HG03139 (cell line): ENCODE data around the gene TAS2R9.
"Not testable (repeated sequence)": the region's sequence is repeated elsewhere in the genome, so short reads cannot be mapped to it uniquely, and the experiment has no call there.

Experiments used
- ATAC-seq: cut with Tn5 transposase; IDR thresholded peaks from one replicate; pipeline ENCODE4 v1.9.1; 2021; ENCODE audit not compliant: unreplicated experiment

The TAS2R9 gene

GRCh38 chr12:10810068-10810467 lies at the start of gene TAS2R9:
Gene TAS2R9, minus strand, starts transcription at chr12:10810168. Its CDS starts 93 bp downstream, at chr12:10810075.
- no peak for ATAC-seq

- ATAC-seq = no peak
Observed at GRCh38 chr12:10855807-10856206, 45.8 kb upstream of the TAS2R9 start.

GRCh38 chr12:10853776-10854175 lies 43.8 kb upstream of the TAS2R9 start:
- ATAC-seq = no peak

- ATAC-seq = no peak
Observed at GRCh38 chr12:10851243-10851858, 41.4 kb upstream of the TAS2R9 start.

GRCh38 chr12:10849425-10849878 lies 39.5 kb upstream of the TAS2R9 start, which contains the start of gene PRR4:
Gene PRR4, minus strand, starts transcription at chr12:10849475. Its CDS starts 38 bp downstream, at chr12:10849437.
- no peak for ATAC-seq

GRCh38 chr12:10847744-10848143 lies 37.8 kb upstream of the TAS2R9 start:
- ATAC-seq = no peak

GRCh38 chr12:10842862-10843261 lies 32.9 kb upstream of the TAS2R9 start:
- ATAC-seq = no peak

- no peak for ATAC-seq
Observed at GRCh38 chr12:10838461-10838860, 28.5 kb upstream of the TAS2R9 start.

- no peak for ATAC-seq
Observed at GRCh38 chr12:10829994-10830393, 20.0 kb upstream of the TAS2R9 start.

- no peak for ATAC-seq
Observed at GRCh38 chr12:10826258-10826657, 16.3 kb upstream of the TAS2R9 start, which contains the start of gene TAS2R10. Gene TAS2R10, minus strand, starts transcription at chr12:10826358. Its CDS starts 89 bp downstream, at chr12:10826269.

- no peak for ATAC-seq
Observed at GRCh38 chr12:10824957-10825356, 15.0 kb upstream of the TAS2R9 start.

GRCh38 chr12:10811883-10812536 lies 2.0 kb upstream of the TAS2R9 start:
- ATAC-seq = no peak

- no peak for ATAC-seq
Observed at GRCh38 chr12:10807186-10807585, 2.8 kb downstream of the TAS2R9 start, which contains the start of gene TAS2R8. Gene TAS2R8, minus strand, starts transcription at chr12:10807286. Its CDS starts 306 bp downstream, at chr12:10806980.

- ATAC-seq = no peak
Observed at GRCh38 chr12:10802587-10802986, 7.4 kb downstream of the TAS2R9 start, which contains the start of gene TAS2R7. Gene TAS2R7, minus strand, starts transcription at chr12:10802627. Its CDS starts 57 bp downstream, at chr12:10802570.

GRCh38 chr12:10801741-10802140 lies 8.2 kb downstream of the TAS2R9 start:
- ATAC-seq = no peak

GRCh38 chr12:10794222-10794621 lies 15.7 kb downstream of the TAS2R9 start:
- no peak for ATAC-seq

GRCh38 chr12:10791769-10792168 lies 18.2 kb downstream of the TAS2R9 start:
- ATAC-seq = not testable (repeated sequence)

GRCh38 chr12:10783252-10783651 lies 26.7 kb downstream of the TAS2R9 start:
- ATAC-seq = no peak

GRCh38 chr12:10779103-10779502 lies 30.9 kb downstream of the TAS2R9 start:
- ATAC-seq = no peak

GRCh38 chr12:10771132-10771733 lies 38.7 kb downstream of the TAS2R9 start:
- ATAC-seq = no peak

- ATAC-seq = no peak
Observed at GRCh38 chr12:10759657-10760056, 50.3 kb downstream of the TAS2R9 start.
